Tongue (tissue), 2 donors: ENCODE data around the gene UXS1. TPM values are rescaled to one million over a fixed set of nuclear protein-coding genes. Genes with fewer than 3 reads are reported as not detected.
A peak's percentile ranks its signal among the peaks of the same experiment; 100 is the strongest.

Source experiments
- DNase-seq: peaks from one replicate; pipeline ENCODE4 v3.0.0-alpha.2; 2015
- total RNA-seq: library from RNA; depleted of rRNA; stranded (reverse); fragments of >200 nt; gene quantifications from one replicate; pipeline ENCODE4 v1.2.3, GENCODE V29; 2014

UXS1 gene
- total RNA-seq, 1 donor from 2014 or later = 67.4 TPM

DNA sequence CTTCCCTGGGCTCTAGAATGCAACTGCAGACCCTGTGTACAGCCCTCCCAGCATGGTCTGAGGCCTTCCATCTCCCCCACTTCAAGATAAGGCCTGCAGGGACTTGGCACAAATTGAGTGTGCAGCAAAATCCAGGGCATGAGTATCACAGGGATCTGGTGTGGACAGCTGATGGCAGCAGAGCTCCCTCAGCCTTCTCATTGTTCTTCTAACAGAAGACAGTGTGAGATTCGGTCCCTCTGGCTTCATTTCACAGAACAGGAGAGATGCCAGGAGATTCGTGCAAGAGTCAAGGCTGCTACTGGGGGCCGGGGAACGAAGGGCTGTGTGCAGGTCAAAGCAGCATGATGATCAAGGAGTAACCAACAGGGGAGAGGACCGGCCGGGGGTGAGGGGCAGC, 85.8 kb downstream of the UXS1 start:
- DNase-seq = peak; percentile 49

DNA sequence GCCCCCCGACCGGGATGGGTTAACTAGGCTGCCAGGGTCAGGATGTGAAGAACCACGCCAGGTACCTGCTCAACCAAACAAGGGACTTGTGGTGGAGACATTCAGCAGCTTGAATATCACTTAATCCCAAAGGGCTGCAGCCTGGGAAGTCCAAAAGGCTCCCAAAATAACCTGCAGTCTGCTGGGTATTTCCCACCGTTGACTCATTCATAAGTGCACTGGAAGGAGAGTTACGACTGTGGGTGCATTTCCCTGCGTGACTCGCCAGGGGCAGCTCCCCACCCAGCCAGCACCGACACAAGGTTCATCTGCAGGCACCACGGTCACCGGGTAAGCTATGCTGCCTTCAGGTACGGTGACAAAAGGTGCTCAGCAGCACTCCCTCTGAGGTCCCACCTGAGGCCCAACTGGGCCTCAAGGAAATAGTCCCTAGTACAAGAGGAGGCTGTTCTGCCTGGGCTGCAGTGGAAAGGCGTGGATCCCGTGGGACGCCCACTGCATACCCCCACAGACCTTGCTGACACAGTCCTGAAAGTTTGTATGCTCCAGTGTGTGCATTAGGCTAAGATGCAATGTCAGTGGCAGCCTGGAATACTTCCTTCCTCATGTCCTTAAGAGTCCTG, 86.5 kb downstream of the UXS1 start:
- no peak for DNase-seq

DNA sequence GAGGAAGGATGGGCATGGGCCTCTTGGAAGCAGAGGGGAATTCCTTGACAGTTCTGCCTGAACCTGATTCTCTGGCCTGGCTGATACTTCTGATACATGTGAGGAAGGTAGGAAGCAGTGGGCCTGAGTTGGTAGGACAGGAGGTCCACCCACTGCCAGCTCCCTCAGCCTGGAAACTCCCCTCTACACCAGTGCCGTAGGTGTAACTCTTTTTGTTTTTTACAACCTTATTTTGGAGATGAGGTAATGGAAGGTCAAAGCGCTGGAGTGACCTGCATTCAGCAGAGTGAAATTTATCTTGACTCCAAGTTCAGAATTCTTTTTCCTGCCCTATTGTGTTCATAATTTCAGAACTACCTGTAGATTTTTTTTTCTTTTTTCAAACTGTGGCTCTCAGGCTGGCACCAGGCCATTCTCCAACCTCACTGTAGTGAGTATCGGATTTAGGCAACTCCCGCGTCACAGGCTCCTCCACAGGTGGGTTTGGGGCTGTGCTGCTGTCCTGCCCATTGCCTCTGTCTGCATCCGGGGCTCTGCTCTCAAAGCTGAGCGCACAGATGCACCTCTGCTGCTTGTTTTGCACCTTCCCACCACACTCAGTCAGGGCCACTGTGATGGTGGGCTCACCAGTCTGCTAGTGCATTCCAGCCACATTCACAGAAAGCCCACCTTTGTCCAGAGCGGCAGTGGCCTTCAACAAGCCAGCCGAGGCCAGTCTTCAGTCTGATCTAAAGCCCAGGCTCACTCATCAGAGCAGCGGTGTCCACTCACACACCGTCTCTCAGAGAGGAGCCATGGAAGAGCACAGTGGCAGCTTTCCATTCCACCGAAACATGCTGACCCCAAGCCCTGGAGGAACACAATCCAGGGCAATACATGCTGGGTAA, 87.2 kb downstream of the UXS1 start:
- no peak for DNase-seq

DNA sequence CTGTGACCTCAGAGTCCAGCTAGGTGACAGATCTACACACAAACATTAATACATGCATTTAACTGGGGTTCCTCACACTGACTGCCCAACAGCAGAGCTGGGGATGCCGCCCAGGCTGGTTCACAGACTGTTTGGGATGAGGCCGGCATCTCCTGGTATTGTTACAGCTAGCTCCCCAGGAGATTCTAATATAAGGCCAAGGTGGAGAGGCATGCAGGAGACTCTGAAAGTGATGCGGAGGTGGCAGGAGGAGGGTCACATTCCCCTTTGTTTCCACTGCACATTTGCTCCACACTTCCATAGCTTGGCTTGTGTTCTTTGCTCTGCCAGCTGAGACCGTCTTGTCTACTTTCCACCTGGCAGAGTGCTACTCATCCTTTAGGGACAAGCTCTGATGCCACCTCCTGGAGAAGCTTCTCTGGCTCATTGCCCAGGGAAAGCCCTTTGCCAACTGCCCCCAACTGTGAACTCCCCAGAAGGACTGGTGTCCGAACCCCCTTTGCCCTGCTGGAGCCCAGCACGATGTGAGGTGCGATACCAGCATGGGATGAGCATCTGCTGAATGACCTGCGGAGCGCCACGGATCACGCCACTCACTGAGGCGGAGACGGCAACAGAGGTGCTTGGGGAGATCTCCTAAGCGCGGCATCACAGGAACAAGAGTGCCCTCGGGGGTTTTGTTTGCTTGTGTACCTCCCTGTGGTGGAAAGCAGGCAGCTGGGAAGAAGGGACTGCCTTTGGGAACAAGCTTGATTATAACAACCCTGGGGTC, 88.8 kb downstream of the UXS1 start:
- no peak for DNase-seq

DNA sequence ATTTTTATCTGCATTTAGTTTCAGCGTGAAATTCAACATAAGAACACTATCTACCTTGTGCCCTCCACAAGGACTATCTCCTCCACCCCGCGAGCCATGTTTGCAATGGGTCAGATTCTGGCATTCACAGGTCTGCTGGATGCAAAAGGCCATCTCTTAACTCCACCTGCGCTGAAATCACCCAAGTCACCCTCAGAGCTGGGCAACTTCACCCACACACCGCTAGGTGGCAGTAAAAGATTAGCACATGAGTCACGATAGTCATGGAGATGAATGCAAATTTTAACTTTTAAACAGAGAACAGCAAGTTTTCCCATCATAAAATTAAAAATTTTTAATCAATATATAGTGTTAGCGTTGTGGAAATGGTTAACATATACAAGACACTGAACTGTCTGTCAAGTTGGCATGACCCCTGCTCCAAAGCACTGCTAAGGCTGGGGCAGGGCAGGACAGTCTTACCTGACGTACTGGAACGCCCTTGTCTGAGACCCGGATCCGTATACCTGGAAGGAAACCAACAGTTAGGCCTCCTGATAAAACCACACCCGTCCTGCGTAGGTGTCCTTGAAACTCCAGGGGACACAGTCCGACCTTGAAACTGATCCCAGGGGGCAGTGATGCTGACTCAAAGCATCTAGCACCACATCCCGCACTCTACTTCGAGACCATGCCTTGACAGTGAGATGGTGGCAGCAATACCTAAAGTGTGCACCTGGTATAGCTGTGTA, 89.6 kb downstream of the UXS1 start:
- peak; percentile 84 for DNase-seq

DNA sequence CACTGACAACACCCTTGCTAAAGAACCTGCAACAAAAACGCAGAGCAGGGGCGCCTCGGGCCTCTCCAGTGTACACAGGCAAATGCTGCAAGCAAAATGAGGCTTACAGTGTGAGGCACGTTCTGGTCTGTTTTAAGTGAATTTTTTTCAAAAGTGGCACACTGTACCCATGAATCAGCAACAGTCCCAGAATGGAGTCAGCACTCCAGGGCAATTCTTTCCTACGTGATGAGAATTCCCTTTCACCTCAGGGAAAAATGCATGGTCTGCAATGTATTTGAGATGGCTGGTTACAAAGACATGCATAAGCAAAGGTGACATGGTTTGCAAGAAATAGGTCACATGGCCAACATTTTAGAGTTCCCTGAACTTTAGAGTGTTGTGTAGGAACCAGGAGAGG, 94.4 kb downstream of the UXS1 start:
- no peak for DNase-seq

DNA sequence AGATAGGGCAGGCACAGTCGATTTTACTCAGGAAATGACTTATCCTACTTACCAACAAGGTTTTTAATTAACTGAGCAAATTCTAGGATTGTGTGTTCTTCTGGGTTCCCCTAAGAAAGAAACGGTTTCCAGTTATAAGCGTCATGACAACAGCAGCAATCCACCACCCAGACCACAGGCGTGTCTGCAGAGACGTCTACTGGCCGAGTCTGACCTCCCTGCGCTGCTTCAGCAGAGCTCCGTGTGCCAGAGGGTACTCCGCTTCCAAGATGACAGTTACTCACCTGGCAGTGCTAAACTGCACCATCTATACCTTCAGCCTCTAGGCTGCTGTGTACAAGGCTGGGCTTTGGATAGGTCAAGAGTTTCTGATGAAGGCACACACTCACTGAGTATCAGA, 95.4 kb downstream of the UXS1 start:
- no peak for DNase-seq

DNA sequence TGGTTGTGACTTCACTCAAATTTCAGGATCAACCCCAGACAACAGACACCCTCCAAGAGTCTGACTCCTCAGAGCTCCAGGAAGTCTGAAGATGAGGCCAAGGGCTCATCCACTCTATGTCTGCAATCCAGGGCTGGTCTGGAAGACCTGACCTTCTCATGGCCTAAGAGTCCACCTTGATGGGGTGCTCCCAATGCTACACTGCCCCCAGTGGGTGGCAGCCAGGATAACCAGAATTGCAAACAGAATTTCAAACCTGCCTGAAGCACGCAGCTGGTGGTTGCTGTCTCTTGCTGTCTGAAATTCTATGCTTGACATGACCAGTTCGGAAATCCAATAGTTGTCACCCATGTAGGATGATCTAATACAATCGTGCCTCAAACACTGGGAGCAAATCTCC, 96.0 kb downstream of the UXS1 start:
- no peak for DNase-seq

DNA sequence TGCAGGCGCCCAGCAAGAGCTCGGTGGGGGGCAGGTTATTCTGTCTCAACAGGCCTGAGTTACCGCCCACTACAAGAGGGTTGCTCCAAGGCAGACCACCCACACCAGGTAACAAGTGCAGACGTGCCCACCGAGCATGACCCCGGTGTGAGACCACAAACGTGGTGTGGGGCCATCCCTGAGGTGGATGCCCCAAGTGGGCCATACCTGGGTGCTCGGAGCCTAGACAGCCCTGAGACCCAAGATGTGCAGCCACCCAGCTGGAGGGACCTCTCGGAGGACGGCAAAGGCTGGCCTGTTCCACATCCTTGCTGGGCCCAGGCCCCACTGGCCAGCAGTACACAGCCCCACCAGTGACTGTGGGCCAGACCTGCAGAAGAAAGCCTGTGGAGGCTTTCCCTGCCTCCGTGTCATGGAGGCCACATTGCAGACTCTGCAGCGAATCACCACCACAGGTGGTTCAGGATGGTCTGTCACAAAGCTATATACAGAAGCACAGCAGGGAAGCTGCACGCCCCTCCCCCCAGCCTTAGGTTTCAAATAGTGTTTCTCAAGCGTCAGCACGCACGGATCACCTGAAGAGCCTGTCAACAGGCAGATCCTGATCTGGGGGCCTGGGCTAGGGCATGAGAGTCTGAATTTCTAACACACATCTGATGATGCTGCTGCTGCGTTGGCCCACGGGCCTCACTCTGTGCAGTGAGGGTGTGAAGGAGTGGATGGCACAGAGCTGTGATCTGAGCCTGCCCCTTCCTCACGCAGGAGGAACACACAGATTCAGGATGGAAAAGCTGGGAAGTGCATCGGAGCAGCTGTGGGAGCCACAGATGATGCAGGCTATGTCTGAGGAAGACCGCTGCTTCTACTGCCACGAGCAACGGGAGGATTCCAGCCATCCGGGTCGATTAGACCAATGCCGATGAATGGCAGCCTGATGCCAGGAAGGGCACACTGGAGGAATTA, 96.8 kb downstream of the UXS1 start:
- no peak for DNase-seq

DNA sequence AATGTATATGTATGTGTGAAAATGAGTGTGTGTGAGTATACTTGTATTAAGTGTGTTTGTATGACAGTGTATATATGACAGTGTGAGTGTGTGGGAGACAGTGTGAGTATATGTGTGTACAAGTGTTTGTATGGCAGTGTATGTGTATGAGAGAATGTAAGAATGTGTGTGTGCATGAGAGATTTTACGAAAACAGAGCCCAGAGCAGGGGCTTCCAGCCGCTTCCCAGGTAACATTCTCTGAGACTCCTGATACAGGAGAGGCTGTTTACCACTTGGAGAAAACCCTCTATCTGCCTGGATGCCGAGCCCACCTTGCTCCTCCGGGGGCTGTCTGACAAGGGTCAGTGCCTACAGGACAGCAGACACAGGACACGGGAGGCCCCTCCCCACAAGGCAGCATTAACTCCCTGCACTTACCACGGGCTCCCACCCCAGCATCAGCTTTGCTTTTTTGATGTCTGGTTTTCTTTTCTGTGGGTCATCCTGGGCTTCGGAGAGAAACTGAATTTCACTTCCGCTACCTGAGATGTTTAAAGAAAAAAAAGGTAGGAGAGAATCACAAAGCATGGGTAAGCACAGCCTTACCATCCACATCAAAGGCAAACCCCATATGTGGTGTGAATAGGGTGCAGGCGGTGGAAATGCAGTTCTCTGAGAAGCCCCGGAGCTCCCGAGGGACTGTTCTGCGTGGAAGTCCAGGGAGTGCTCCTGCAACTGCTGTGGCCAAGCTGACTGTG, 97.6 kb downstream of the UXS1 start:
- DNase-seq = no peak

DNA sequence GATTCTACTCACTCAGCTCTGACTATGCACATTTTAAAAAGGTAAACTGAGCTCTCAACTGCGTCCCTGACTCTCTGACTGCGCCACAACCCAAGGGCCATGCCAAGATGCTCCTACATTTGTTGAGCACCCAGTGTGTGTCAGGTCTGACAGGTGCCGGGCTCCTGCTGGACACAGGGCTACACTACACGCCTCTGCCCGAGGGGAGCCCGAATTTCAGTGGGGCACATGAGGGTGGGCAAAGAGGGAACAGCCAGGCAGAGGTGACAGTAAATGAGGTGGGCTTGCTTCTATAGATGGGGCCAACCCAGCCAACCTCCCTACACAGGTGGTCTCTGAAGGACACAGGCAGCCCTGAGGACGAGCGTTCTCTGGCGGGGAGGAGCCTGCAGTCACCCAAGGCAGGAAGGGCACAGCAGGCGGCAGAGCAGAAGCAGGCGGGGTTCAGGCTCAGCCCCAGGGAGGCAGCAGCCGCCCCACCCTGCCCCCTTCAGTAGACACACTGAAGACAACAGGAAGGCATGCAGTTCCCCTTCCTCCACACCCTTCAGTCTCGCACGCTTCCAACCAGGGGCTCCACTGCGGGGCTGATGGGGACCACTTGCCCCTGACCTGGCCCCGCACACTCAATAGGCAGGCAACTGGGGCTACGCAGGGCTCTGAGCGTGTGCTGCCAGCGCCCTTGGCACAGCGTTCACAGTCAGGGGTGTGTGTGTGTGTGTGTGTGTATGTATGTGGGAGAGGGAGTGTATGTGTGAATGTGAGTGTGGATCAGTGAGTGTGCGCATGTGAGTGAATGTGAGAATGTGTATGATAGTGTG, 98.4 kb downstream of the UXS1 start:
- no peak for DNase-seq

DNA sequence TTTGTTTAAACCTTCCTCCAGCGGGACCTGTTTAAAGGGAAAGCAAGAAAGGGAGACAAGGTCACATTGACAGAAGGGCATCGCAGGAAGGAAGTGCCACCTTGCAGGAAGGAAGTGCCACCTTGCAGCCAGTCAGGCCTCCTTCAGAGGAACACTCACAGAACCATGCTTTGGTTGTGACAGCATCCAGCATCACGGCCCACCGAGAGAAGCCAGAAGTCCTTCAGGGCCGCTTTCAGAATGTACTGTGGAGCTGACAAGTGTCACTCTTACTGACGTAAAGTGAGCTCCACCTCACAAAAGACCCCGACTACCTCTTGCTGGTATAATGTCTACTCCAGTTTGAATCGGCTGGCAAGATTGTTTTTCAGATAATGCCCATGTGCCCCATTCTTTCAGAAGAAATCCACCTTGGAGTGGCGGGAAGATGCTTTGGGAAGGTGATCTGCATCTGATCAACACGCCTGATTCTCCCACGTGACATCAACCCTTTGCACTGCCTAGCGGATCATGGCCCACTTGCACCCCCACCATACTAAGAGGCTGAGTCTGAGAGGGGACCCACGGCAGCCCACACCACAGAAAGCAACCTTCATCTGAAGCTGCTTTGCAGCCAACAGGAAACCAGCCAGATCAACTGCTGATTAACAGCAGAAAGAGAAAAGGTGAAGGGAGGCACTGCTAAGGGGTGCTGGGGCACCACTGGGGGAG, 99.8 kb downstream of the UXS1 start:
- no peak for DNase-seq

DNA sequence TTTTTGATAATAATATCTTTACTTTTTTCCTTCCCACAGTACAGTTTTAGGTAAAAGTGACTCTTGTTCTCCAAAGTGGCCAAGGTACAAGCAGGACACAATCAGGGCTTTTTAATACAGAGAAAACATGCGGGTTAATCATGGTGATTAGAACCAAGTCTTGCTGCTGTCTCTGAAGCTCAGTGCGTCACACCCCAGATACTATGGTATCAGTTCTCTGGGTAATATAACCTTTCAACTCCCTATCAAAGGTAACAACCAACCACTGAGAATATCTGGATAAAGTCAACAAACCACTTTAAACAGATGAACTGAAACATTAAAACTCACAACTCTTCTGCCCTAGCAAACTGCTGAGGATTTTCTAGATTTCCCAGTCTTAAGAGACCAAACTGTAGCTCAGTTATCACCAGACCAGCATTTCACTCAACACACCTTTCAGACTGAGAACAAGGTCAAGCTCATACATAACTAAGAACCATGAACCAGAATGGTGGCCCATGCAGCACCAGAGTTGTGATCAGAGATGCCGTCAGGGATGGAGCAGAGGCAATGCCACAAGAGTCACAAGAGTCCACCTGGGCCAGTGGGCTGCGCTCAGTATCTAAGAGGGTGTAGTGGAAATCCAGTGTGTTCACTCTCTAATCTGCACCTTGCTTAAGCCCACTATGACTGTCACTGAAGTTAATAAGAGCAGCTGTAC, 103.0 kb downstream of the UXS1 start:
- no peak for DNase-seq

DNA sequence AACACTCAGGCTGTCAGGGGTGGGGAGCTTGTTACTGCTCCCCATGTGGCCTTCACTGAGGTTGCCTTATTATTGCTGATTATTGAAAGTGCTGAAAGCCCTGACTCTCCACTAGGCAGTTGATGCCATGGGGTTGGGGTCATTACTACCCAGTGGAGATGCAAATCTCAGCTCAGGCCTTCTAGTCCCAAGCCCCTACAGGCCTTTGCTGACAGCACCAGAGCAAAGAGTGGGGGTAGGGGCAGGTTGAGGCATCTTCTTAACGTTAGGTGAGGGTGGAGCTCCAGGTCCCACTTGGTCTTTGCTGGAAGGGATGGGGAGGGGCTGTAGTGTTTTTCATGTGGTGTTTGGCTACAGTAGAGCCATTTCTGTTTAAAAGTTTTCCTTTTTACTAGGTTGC, 104.5 kb downstream of the UXS1 start:
- DNase-seq = no peak

DNA sequence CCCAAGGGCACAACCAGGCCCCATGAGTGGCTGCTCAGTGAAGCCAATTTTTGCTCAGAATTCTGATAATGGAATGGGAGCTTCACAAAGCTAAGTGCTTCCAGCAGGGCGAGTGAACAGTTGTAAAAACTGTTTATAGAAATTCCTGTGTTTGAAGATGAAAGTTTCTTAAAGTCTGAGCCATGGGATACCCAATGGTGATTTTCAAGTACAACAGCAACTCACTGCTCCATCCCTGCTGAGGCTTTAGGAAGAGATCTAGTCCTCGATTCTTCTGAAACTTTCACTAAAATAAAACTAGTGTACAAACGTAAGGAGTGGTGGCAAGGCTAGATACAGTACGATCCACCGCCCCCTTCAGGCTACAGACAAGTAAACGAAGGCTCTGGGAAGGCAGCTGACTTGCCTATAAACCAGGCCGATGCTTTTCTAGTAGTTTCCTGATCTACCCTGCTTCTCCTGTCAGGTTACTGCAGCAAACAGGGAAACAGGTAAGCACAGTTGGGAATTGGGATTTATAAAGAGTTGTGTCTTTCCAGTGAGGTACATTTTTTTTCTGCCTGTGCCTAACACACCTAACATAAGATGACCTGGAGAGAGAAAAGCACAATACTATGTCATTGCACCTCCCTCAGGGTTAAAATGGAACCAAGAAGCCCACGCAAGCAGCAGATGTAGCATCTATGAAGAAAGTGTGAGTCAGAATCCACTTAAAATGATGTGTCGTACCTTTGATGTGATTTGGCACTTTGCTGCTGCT, 108.7 kb downstream of the UXS1 start:
- DNase-seq = peak; percentile 56

DNA sequence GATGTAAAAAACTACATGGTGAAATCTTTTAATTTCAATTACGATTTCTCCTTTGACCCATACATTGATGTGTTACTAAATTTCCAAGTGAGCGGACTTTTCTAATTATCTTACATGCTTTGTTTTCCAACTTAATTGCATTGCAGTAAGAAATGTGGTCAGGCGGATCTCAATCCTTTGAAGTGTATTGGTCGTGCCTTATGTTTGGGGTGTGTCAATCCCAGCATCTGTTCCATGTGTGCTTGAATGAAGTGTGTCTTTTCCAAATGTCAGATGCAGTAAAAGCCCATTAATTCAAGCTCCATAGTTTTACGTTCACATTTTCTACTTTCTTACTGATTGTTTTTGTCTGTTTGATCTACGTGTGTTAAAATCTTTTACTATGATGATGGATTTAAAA, 113.1 kb downstream of the UXS1 start:
- DNase-seq = no peak

DNA sequence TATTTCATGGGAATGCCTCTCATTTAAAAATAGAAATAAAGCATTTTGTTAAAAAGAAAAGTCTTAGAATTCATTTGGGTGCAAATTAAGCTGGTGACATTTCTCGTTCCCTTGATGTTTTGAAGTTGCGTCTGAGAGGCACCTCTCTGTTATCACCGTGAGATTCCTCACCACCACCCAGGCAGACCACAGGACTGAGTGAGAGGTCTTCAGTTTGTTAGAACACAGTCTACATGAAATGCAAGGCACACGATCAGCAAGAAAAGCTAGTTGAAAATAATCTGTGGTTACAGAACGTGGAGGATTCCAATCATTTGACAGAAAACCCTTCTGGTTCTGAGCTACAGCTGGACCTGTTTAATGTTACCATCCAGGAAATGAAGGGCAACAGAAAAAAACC, 116.0 kb downstream of the UXS1 start:
- no peak for DNase-seq
